Endothelial cell of umbilical vein (primary cell): ENCODE results near the gene LYSMD3.

Experiments used
- EZH2 ChIP-seq: IDR thresholded peaks from 2 replicates; pipeline ENCODE4 v1.6.1; 2012; ENCODE audit warnings: borderline replicate concordance, low read depth, mild to moderate bottlenecking, moderate library complexity, low read length, inconsistent platforms; ENCODE audit not compliant: severe bottlenecking
- FOS ChIP-seq: IDR thresholded peaks from 2 replicates; pipeline ENCODE4 v1.6.1; 2011; ENCODE audit warnings: mild to moderate bottlenecking, low read length, moderate library complexity, borderline replicate concordance; ENCODE audit not compliant: insufficient read depth
- GATA2 ChIP-seq: IDR thresholded peaks from 2 replicates; pipeline ENCODE4 v1.7.0; 2011; ENCODE audit warnings: low read depth, mild to moderate bottlenecking, moderate library complexity, mixed read lengths, low read length; ENCODE audit not compliant: insufficient read length, insufficient read depth
- MYC ChIP-seq: IDR thresholded peaks from one replicate; pipeline ENCODE4 v1.6.1; 2011; ENCODE audit warnings: mild to moderate bottlenecking, low read depth, low read length
- POLR2A ChIP-seq: IDR thresholded peaks from 2 replicates; pipeline ENCODE4 v1.6.1; 2012; ENCODE audit warnings: low read depth, mild to moderate bottlenecking, control low read depth, low read length
- POLR2AphosphoS5 ChIP-seq: IDR thresholded peaks from 2 replicates; pipeline ENCODE4 v1.6.1; 2012; ENCODE audit warnings: low read depth, mild to moderate bottlenecking, control low read depth, low read length, moderate library complexity; ENCODE audit not compliant: insufficient read depth
- TF ChIP-seq, protein P1 (sequence below), 2 donors: IDR thresholded peaks; 1 replicate in 1 of 2; 2 replicates in 1 of 2; pipeline ENCODE4 v1.5.1; 2011; ENCODE audit warnings: low read length in 2 of 2, mild to moderate bottlenecking in 2 of 2, moderate library complexity in 2 of 2, control low read depth in 1 of 2, inconsistent platforms in 1 of 2, low read depth in 1 of 2; ENCODE audit not compliant: insufficient read depth in 1 of 2; ENCODE audit errors: extremely low read depth in 1 of 2
- TF ChIP-seq, protein P2 (sequence below): IDR thresholded peaks from 2 replicates; pipeline ENCODE4 v1.6.1; 2011; ENCODE audit not compliant: insufficient read depth, insufficient read length

GRCh38 chr5:90476391-90476790 lies 53.0 kb downstream of the LYSMD3 start:
- TF ChIP-seq, protein P1, sequence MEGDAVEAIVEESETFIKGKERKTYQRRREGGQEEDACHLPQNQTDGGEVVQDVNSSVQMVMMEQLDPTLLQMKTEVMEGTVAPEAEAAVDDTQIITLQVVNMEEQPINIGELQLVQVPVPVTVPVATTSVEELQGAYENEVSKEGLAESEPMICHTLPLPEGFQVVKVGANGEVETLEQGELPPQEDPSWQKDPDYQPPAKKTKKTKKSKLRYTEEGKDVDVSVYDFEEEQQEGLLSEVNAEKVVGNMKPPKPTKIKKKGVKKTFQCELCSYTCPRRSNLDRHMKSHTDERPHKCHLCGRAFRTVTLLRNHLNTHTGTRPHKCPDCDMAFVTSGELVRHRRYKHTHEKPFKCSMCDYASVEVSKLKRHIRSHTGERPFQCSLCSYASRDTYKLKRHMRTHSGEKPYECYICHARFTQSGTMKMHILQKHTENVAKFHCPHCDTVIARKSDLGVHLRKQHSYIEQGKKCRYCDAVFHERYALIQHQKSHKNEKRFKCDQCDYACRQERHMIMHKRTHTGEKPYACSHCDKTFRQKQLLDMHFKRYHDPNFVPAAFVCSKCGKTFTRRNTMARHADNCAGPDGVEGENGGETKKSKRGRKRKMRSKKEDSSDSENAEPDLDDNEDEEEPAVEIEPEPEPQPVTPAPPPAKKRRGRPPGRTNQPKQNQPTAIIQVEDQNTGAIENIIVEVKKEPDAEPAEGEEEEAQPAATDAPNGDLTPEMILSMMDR (IDR thresholded peaks at IDR 0.05; ENCODE audit: extremely low read depth in 1 of 2, insufficient read depth in 1 of 2, low read depth in 1 of 2, low read length in 2 of 2) = no peak
- TF ChIP-seq MYC (no peak), POLR2A (no peak), POLR2AphosphoS5 (no peak), GATA2 (no peak), FOS (no peak), EZH2 (no peak)
- TF ChIP-seq, protein P2, sequence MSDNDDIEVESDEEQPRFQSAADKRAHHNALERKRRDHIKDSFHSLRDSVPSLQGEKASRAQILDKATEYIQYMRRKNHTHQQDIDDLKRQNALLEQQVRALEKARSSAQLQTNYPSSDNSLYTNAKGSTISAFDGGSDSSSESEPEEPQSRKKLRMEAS = no peak
